HG02623 (cell line): ENCODE data around the gene VWA1.
"Not testable (repeated sequence)": the region's sequence is repeated elsewhere in the genome, so short reads cannot be mapped to it uniquely, and the experiment has no call there.

Experiments used
- ATAC-seq: cut with Tn5 transposase; IDR thresholded peaks from one replicate; pipeline ENCODE4 v1.9.1; 2021; ENCODE audit warnings: moderate library complexity; ENCODE audit not compliant: unreplicated experiment

Gene VWA1

GRCh38 chr1:1422465-1423244, 12.8 kb upstream of the VWA1 start:
- ATAC-seq, result no peak

DNA sequence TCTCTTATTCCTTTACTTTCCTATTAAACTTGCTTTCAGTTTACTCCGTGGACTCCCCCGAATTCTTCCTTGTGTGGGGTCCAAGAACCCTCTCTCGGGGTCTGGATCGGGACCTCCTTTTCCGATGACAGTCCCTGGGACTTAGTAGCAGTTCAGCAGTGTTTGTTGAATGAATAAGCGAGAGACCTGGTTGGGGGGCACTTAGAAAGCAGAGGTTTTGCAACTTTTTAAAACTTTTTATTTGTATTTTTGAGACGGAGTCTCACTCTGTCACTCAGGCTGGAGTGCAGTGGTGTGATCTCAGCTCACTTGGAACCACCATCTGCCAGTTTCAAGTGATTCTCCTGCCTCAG, 12.3 kb upstream of the VWA1 start:
- ATAC-seq, result no peak

DNA sequence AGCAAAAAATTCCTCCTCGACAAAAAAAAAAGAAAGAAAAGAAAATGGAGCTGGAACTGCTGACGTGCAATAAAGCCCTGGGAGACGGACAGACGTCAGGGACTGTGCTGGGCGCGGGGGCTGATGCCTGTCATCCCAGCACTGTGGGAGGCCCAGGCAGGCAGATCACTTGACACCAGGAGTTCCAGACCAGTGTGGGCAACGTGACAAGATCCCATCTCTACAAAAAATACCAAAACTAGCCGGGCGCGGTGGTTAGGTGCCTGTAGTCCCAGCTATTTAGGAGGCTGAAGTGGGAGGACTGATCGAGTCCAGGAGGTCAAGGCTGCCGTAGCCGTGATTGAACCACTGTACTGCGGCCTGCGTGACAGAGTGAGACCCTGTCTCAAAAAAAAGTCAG, 10.8 kb upstream of the VWA1 start:
- no peak for ATAC-seq

GRCh38 chr1:1425426-1425752, 10.1 kb upstream of the VWA1 start:
- no peak for ATAC-seq

DNA sequence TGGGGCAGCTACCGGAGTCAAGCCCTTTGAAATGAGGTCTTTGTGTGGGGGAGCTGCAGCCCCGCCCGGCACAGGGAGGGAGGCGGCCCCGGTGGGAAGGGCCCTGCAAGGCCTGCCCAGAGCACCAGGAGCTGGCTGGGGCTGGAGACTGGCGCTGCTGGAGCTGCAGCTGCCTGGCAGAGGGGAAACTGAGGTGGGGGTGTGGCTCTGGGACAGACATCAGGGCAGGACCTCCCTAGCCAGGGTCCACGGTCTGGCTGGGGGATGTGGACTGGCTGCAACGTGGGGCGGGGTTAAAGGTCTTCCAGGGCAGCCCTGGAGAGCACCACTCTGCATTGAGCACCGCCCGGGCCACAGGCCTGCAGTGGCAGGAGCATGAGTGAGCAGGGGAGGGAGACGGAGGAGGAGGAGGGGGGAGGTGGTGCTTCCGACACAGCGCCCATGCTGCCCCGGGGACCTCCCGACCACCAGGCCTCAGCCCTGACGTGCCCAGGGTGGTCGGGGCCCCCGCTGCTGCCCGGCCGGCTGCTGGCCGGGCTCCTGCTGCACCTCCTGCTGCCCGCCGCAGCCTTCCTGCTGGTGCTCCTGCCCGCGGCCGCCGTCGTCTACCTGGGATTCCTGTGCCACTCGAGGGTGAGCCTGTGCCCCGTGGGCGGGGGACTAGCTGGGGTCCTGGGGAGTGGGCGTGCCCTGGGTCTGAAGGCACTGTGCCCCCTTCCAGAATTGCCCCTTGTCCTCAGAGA, 9.6 kb upstream of the VWA1 start:
- ATAC-seq, result no peak

DNA sequence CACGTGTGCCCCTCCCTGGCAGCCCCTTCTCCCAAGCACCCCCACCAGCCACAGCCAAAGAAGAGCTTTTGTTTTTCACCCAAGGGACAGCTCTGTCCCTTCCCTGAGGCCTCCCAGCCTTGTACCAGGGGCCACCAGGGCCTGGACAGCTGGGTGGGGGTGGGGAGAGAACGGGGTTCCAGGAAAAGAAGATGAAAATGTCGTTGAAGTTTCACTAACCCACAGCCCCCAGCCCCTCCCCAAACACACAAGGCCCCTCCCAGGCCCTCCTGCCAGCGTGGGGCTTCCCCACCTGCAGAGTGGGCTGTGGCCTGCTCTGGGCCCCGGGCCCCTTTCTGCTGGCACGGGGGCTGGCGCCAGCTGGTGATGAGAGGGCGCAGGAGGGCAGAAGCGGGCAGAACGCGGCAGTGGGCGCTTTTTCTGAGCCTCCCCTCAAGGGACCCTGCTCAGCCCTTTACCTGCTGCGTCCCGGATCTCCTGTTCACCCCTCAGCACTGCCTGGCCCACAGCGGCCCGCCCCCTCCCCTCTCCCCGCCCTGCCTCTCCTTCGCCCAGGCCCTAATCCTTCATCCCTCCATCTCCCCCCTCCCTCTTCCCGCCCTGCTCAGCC, 8.9 kb upstream of the VWA1 start:
- no peak for ATAC-seq

DNA sequence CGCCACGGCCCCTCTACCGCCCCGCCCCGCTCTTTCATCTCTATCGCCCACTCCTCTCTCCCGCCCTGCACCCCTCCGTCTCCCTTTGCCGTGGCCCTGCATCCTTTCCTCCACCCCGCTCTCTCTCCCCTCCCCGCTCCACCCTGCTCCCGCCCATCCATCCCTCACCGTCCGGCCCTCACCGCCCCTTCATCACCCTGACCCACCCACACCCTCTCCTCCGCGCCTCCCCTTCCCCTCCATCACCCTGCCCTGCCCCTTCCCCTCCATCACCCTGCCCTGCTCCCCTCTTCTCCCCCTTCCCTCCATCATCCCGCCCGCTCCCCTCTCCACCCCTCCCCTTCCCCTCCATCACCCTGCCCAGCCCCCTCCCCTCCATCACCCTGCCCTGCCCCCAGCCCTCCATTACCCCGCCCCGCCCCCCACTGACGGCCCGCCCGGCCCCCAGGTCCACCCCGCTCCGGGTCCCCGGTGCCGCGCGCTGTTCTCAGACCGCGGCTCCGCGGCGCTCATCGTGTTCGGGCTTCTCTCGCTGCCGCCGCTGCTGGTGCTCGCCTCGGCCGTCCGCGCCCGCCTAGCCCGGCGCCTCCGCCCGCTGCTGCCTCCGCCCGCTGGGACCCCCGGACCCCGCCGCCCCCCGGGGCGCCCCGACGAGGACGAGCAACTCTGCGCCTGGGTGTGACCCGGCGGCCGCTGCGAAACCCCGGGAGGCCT, 8.2 kb upstream of the VWA1 start:
- no peak for ATAC-seq

GRCh38 chr1:1427820-1428148, 7.7 kb upstream of the VWA1 start:
- ATAC-seq, result no peak

DNA sequence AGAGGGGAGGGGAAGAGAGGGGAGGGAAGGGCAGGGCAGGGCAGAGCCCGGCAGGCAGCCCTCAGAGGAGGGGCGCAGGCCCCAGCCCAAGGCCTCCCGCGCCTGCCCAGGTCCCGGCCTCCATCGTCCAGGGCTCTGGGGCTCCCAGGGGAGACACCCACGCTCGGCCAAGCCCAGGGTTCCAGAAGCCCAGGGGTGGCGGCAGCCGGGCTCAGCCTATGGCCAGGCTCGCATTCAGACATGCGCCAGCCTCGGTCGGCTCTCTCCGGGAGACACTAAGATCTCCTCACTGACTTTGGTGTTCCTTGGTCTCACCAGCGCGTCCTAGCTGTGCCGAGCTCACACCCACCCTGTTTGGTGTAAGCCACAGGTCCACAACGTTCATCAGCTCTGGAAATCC, 7.3 kb upstream of the VWA1 start:
- no peak for ATAC-seq

- not testable (repeated sequence) for ATAC-seq
These were observed 6.5 kb upstream of the VWA1 start for GRCh38 chr1:1428967-1429366.

- ATAC-seq, result no peak
These were observed 5.8 kb upstream of the VWA1 start for GRCh38 chr1:1429671-1430073.

DNA sequence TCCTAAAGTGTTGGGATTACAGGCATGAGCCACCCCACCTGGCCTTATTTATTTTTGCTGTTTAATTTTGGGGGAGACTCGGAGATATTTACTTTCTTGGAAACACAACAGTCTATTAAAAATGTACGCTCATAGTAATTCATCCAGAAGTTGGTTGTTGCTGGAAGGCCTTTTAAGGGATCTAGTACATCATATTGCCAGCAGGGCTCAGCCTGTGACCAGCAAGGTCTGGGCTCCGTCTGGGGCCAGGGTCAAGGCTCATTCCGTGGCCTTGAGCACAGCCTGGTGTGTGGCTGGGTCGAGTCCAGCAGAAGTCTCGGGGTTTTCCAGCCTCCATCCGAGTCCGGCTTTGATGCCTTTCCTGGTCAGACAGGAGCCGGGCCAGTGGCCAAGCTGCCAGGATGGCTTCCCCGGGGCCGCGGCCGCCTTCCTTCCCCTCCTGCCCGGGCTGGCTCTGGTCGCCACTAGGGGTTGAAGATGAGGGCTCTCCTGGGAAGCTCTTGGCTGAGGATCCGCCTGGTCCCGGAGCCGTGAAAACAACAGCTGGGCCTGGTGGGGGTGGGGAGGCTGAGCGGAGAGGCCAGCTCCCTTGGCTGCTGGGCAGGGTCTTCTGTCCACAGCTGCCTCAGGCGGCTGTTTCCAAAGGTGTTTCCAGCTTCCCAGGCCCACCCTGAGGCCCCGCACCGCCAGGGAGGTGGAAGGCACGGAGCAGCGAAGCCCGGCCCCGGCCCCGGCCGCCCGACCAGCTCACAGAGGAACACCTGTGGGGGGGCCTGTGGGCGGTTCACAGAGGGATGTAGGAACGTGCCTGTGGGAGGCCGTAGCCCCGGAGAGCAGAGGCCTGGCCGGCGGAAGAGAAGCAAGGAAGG, 5.1 kb upstream of the VWA1 start:
- ATAC-seq, result no peak

GRCh38 chr1:1430992-1431844, 4.3 kb upstream of the VWA1 start:
- ATAC-seq, result no peak

- ATAC-seq, result no peak
These were observed 3.6 kb upstream of the VWA1 start for GRCh38 chr1:1431845-1432273.

DNA sequence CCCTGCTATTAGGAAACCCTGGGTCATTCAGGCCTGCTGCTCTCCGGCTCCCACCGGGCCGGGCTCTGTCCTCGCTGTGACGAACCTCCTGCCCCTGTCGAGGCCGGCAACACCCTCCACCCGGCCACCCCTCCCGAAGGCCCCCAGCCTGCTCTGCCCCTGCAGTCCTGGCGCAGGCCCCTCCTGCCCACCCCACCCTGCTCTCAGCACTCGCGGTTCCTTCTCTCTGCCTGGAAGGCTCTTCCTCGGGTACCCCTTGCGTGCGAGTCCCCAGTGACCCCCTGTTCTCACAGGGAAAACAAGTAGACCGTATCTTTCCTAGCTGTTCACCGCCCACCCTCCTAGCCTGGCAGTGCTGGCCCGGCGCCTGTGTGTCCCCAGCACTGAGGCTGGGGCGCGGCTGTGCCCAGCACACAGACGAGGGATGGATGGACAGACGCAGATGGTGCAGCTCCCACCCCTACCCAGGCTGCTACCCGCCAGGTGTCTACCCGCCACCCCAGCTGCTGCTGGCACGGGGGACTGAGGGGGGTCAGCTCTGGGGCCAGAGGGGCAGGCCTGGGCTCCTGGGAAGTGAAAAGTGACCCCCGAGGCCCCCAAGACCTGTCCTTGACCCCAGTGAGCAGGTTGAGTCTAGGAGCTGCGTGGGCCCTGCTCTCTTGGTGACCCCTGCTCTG, 3.1 kb upstream of the VWA1 start:
- no peak for ATAC-seq

- ATAC-seq, result no peak
These were observed 2.3 kb upstream of the VWA1 start for GRCh38 chr1:1432951-1433803.

GRCh38 chr1:1433804-1434130, 1.7 kb upstream of the VWA1 start:
- ATAC-seq, result no peak

DNA sequence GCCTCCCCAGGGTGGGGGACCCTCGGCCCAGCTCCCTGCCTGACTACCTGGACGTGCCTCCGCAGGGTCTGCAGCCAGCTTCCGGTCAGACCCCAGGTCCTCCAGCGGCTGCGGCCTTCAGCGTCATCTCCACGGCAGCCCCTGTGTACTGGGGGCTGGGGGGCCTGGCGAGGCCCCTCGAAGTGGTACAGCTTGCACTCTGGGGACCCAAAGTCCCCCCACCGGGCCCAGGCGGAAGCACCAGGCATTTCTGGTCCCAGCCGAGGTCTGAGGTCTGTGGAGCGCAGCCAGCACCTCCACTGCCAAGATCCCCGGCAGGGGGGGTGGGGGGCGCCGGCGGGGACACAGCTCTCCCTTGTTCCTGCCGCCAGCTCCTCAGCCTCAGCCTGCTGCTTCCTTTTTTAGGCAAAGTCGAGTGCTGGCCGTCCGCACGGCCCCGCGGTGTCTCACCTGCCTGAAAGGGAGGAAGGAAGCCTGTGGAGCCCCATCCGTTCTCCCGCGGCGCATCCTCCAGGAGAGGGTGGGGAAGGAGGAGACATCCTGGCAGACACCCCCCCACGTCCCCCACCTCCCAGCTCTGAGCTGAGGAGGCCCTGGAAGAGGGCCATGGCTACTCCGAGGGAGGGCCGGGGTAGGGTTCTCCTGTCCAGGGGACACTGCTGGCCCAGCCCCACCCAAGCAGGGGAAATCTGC, 1.2 kb upstream of the VWA1 start:
- ATAC-seq, result no peak
